HG02870 (cell line): Measurements from ENCODE around the gene SYTL5.

Experiments
- ATAC-seq: cut with Tn5 transposase; IDR thresholded peaks from one replicate; pipeline ENCODE4 v1.9.1; 2021; ENCODE audit warnings: mild to moderate bottlenecking, moderate library complexity; ENCODE audit not compliant: unreplicated experiment

The SYTL5 gene

GRCh38 chrX:38018766-38019425 lies 12.5 kb downstream of the SYTL5 start:
- ATAC-seq: no peak

GRCh38 chrX:38028300-38028699 lies 21.9 kb downstream of the SYTL5 start:
- ATAC-seq: no peak

- ATAC-seq: no peak
Observed at GRCh38 chrX:38036466-38036865, 30.1 kb downstream of the SYTL5 start.

GRCh38 chrX:38038501-38038900 lies 32.1 kb downstream of the SYTL5 start:
- no peak for ATAC-seq

GRCh38 chrX:38041237-38041636 lies 34.9 kb downstream of the SYTL5 start:
- no peak for ATAC-seq

DNA sequence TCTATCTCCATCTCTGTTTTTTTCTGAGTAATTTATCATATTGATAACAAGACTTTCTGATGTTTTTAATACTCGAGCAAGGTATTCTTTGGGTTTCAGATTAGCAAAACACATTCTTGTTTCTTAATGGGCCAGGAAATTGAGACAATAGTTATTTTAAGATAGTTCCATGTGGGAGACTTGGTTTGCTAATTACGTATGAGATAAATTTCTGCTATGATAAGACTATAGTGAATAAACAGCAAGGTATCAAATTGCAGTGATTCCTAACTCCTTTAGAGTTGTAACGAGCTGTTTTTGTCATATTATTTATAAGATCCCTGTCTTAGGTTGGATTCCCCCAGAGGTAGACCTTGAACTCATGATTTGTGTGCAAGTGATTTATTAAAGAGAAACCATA lies 38.3 kb downstream of the SYTL5 start:
- no peak for ATAC-seq

DNA sequence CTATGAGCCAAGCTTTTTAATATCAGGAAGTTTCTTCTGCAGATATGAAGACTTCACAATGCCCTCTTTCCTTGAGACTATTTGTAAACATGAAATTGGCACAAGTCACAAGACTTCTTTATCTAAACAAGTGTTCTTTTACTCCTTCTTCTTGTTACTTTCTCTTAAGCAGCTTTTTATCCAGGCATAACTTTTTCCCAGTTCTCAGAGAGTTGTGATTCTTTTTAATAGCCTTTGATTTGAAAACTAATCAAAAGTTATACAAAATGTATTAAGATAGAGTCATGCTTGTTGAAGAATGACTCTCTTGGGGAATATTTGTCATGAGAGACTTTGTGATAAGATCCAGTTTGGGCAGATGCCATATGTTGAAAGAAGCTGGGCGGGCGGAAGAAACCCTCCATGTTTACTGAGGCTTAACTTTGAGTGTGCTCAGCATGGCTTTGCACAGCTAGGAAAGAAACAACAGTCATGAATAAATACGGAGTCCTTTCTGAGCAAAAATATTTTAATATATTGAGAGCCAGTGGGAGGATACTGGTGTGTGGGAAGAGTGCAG lies 39.3 kb downstream of the SYTL5 start:
- ATAC-seq: no peak

GRCh38 chrX:38048886-38049285 lies 42.5 kb downstream of the SYTL5 start:
- no peak for ATAC-seq

DNA sequence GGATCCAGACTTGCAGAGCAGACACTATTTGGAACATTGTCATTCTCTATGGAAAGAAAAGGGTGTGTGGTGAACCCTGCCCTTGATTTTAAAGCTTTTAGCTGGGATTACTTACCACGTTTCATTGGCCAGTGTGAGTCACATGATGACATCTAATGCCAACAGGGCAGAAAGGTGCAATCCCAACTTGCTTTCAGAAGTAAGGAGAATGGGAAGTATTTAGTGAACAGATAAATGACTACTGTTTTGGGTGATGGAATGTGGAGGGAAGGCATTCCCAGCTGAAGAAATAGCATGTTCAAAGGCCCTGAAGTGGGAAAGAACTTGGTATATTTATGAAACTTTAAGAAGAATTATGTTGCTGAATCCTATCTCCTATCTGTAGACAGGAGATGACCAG lies 44.5 kb downstream of the SYTL5 start:
- ATAC-seq: no peak

DNA sequence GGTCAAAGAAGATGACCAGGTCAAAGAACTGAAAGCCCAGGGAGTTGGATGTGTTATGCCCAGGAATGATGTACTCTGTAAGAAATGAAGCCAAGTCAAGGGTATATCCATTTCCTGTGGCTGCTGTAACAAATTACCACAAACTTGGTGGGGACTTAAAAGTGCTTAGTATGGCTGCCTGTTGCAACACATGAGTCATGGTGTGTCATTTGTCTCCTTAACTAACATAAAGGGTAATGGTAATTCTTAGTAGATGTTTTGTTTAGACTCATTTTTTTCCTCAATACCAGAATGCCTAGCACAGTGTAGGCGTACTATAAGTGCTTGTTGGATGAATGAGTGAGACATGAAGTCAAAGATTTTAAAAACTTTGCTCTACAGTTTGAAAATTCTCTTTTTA lies 45.7 kb downstream of the SYTL5 start:
- ATAC-seq: no peak

- ATAC-seq: no peak
Observed at GRCh38 chrX:38055170-38055847, 49.0 kb downstream of the SYTL5 start.

DNA sequence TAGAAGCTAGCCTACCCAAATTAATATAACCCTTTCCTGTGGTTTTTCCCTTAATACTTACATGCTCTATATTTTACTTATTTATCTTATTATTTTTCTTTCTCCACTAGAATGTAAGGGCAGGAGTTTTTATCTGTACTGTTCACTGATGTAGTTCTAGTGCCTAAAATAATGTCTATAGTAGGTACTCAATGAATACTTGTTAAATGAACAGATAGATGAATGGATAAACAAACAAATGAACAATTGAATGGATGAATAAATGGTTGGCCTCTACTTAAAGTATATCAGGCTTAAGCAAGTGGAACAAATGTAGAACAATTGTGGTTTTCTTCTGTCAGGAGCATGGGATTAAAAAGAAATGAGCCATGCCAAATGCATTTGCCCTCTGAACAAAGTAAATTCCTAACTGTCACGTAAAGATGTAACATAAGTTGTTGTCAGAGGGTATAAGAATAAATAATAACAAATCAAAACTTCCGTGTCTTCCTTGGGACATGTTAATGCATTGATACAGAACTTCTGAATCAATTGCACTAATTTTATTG lies 54.1 kb downstream of the SYTL5 start:
- ATAC-seq: no peak

DNA sequence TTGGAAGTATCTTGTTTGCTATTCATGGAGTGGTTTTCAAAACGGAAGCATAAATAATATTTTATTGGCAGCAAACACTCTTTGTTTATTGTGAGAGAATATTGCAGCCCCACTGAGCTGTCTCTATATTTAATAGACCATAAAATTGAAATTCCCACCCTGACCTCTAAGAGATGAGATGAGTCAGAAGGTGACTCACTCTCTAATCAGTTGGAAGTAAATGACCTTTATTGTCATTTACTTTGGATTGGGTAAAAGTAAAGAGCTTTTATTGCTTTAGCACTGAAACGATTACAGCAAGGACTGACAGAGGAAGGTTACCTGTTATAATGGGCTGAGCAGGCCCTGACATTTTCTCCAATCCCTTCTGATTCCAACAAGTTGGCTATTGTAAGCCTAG lies 55.0 kb downstream of the SYTL5 start:
- ATAC-seq: no peak

DNA sequence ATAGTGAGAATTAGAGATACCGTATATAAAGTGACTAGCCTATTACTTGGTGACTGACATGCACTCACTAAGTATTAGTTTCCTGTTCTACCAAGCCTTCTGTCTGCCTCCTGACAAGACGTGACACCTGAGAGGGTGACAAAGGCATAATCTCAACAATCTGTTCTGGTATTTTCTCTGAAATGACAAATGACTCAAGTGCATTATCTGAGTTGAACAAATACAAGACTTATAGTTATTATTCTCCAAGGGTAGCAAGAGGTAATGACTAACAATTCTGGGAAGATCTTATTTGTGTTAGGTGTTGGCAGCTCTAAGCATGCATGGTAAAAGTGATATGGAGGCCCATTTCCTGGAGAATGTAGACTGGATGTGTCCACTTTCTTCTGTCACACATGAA lies 60.6 kb downstream of the SYTL5 start:
- no peak for ATAC-seq

GRCh38 chrX:38069273-38069672 lies 62.9 kb downstream of the SYTL5 start:
- no peak for ATAC-seq

DNA sequence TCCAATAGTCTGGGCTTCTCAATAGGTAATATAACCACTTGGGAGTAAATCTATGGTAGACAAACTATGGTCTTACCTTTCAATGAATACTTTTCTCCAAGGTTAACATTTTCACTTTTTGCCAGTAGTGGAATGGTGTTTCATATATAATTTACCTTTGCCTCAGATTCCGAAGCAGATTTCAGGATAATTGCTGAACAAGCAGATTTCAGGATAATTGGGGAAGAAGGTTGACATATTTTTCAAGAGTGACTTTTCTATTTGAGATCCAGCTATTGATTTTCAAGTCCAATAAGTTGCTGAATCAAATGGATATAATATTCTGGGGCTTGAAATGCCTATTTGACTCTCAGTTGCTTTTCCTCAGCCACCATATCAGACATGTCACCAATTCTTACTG lies 63.6 kb downstream of the SYTL5 start:
- ATAC-seq: no peak

DNA sequence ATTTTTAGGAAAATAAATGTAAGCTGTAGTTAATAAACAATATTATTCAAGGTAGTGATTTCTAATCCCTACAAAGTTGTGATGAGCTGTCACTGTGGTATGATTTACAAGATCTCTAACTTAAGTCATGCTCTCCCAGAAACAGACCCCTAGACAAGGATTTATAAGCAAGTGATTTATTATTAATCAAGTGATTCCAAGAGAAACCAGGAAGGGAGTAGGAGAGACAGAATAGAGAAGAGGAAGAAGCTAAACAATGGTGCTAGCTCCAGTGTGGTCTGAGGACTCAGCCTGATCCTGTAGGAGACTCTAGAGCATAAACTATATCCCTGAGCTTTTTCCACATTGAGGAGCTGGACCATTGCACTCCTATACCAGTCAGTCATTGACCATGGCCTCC lies 73.1 kb downstream of the SYTL5 start:
- no peak for ATAC-seq

- no peak for ATAC-seq
Observed at GRCh38 chrX:38080808-38081207, 74.5 kb downstream of the SYTL5 start.

DNA sequence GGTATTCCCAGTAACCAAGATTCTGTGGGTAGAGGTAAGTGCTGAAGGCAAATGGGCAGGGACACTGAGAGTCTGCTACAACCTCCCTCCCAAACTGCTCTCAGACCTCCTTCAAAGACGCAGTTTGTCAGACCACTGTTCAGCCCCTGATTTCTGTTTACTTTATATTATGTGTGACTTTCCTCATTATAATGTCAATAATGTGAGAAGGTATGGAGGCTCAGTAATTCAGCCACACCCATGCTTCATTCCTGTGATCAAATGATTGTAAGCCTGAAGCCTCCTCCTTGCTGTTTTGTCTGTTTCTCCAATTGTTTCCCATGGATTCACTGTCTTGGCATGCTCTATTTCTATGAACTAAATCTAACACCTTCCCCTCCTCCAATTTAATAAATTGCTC lies 75.6 kb downstream of the SYTL5 start:
- no peak for ATAC-seq

GRCh38 chrX:38082309-38082708 lies 76.0 kb downstream of the SYTL5 start:
- no peak for ATAC-seq

DNA sequence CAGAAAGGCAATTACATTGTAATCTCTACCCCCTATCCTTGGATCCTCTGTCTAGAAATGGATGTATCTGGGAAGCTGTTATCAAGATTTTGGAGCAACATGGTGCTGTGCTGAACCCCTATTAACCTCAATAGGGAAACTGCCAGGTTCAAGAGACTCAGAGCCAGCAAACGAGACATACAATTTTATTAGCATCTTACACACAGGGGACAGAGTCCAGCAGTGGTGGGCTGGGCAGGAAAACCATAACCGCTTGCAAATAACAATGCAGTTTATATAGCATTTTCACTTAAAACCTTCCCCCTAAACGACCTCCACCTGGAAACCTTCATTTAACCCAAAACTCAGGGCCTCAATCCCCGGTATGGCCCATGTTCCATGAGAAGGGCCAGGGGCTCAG lies 79.5 kb downstream of the SYTL5 start:
- ATAC-seq: no peak
